A549 (cell line): Measurements from ENCODE around the gene FREY1. TPM values are rescaled to one million over a fixed set of nuclear protein-coding genes. Genes with fewer than 3 reads are reported as not detected.
A peak's percentile ranks its signal among the peaks of the same experiment; 100 is the strongest.

Source experiments
- ATAC-seq, 2 experiments: fragments of 200-7000 bp in 1 of 2; fragments of >200 bp in 1 of 2; cut with Nextera tagmentation in 1 of 2; cut with Tn5 transposase in 1 of 2; 3 replicates each; pipeline versions ENCODE4 v1.8.0 to v1.9.1; 2018 to 2020; ENCODE audit warnings: mild to moderate bottlenecking in 1 of 2, moderate library complexity in 1 of 2
- CTCF ChIA-PET: fragments of 300-600 bp; sonication (Branson Sonifier 250); formaldehyde crosslinking; extraction: SDS; loops from one replicate; lab custom pipeline; 2021; ENCODE audit warnings: antibody characterized with exemption, inconsistent platforms; lab: Yijun Ruan, JAX
- POLR2A ChIA-PET: fragments of 350-600 bp; formaldehyde crosslinking; extraction: SDS; loops from one replicate; lab custom pipeline; 2021; ENCODE audit warnings: antibody characterized with exemption, inconsistent platforms; lab: Yijun Ruan, JAX
- DNase-seq, 2 experiments: peaks; one replicate each; pipeline versions ENCODE4 v3.0.0 to v3.0.0-alpha.2; 2011 to 2016; ENCODE audit warnings: low read depth in 1 of 2, low spot score in 1 of 2
- FAIRE-seq: peaks from 2 replicates; lab custom pipeline; 2011; peaks lifted over from hg19 to GRCh38; lab: Jason Lieb, UNC
- H3K27ac ChIP-seq, 2 experiments: fragments of >200 bp; sonication (Bioruptor Twin); formaldehyde crosslinking; 3 replicates each; pipeline ENCODE4 v1.5.1; 2016 to 2017
- H3K4me1 ChIP-seq: fragments of >200 bp; sonication (Bioruptor Twin); formaldehyde crosslinking; 3 replicates; pipeline ENCODE4 v1.6.1; 2016
- H3K4me2 ChIP-seq: fragments of >200 bp; sonication (Bioruptor Twin); formaldehyde crosslinking; 3 replicates; pipeline ENCODE4 v1.6.1; 2016
- H3K4me3 ChIP-seq: fragments of >200 bp; sonication (Bioruptor Twin); formaldehyde crosslinking; 3 replicates; pipeline ENCODE4 v1.5.1; 2016
- H3K9me3 ChIP-seq: fragments of >200 bp; sonication (Bioruptor Twin); formaldehyde crosslinking; 3 replicates; pipeline ENCODE4 v1.6.1; 2016
- BHLHE40 ChIP-seq: IDR thresholded peaks from 2 replicates; pipeline ENCODE4 v1.6.1; 2012; ENCODE audit warnings: low read depth, low read length, inconsistent platforms
- CEBPB ChIP-seq, 2 experiments: fragments of >200 bp in 1 of 2; sonication (Bioruptor Twin) in 1 of 2; formaldehyde crosslinking in 1 of 2; IDR thresholded peaks; 2 replicates each; pipeline ENCODE4 v1.6.1; 2012 to 2016
- CHD2 ChIP-seq: fragments of 150-350 bp; IDR thresholded peaks from 2 replicates; pipeline ENCODE4 v1.6.1; 2014; ENCODE audit warnings: low read length; ENCODE audit not compliant: partially characterized antibody
- EHF ChIP-seq: fragments of 250-450 bp; sonication (Bioruptor Pico); IDR thresholded peaks from 2 replicates; pipeline ENCODE4 v1.5.0; 2020; ENCODE audit warnings: mild to moderate bottlenecking
- EP300 ChIP-seq, 2 experiments: fragments of >200 bp; sonication (Bioruptor Twin); formaldehyde crosslinking; IDR thresholded peaks; 2 replicates in 1 of 2; 3 replicates in 1 of 2; pipeline ENCODE4 v1.6.1; 2016 to 2017
- FOSB ChIP-seq: fragments of 250-450 bp; sonication (Bioruptor Pico); IDR thresholded peaks from 2 replicates; pipeline ENCODE4 v1.5.0; 2020; ENCODE audit warnings: mild to moderate bottlenecking, moderate library complexity
- FOSL2 ChIP-seq, 2 experiments: fragments of 450-650 bp in 1 of 2; fragments of >200 bp in 1 of 2; sonication (Bioruptor Twin) in 1 of 2; formaldehyde crosslinking; IDR thresholded peaks; 2 replicates each; pipeline versions ENCODE4 v1.5.0 to v1.6.1; 2016 to 2020; ENCODE audit warnings: mild to moderate bottlenecking in 1 of 2, moderate library complexity in 1 of 2
- HDAC2 ChIP-seq: fragments of 200-600 bp; sonication (generic); IDR thresholded peaks from 2 replicates; pipeline ENCODE4 v1.6.1; 2016
- HEYL ChIP-seq: fragments of 250-450 bp; sonication (Bioruptor Pico); IDR thresholded peaks from 2 replicates; pipeline ENCODE4 v1.8.0; 2021; ENCODE audit warnings: mild to moderate bottlenecking, moderate library complexity
- KDM5A ChIP-seq: fragments of 200-600 bp; sonication (generic); IDR thresholded peaks from 2 replicates; pipeline ENCODE4 v1.6.1; 2016; ENCODE audit warnings: antibody characterized with exemption, mild to moderate bottlenecking
- POLR2A ChIP-seq: IDR thresholded peaks from 2 replicates; pipeline ENCODE4 v1.6.1; 2012; ENCODE audit warnings: mild to moderate bottlenecking, low read length
- POLR2AphosphoS2 ChIP-seq: conservative IDR thresholded peaks from 2 replicates; pipeline ENCODE4 v1.6.1; 2012; ENCODE audit warnings: low read length, improper control_type of control experiment, inconsistent platforms
- RAD21 ChIP-seq, 2 experiments: fragments of >200 bp in 1 of 2; sonication (Bioruptor Twin) in 1 of 2; formaldehyde crosslinking in 1 of 2; IDR thresholded peaks in 1 of 2; conservative IDR thresholded peaks in 1 of 2; 2 replicates in 1 of 2; 3 replicates in 1 of 2; pipeline ENCODE4 v1.6.1; 2012 to 2018; ENCODE audit warnings: inconsistent platforms in 1 of 2
- RFX5 ChIP-seq: fragments of 450-650 bp; IDR thresholded peaks from 2 replicates; pipeline ENCODE4 v1.7.1; 2014; ENCODE audit warnings: antibody characterized with exemption, mild to moderate bottlenecking, moderate library complexity
- TP53 ChIP-seq: fragments of 250-450 bp; sonication (Bioruptor Pico); IDR thresholded peaks from 2 replicates; pipeline ENCODE4 v1.5.0; 2021; ENCODE audit warnings: mild to moderate bottlenecking, moderate library complexity
- ZC3H11A ChIP-seq: fragments of 450-650 bp; IDR thresholded peaks from 2 replicates; pipeline ENCODE4 v1.6.1; 2014; ENCODE audit warnings: antibody characterized with exemption, mild to moderate bottlenecking
- ZNF302 ChIP-seq: fragments of 250-450 bp; sonication (Bioruptor Pico); IDR thresholded peaks from 2 replicates; pipeline ENCODE4 v1.9.0; 2021; ENCODE audit warnings: inconsistent platforms, mild to moderate bottlenecking, moderate library complexity
- ZSCAN20 ChIP-seq: fragments of 250-450 bp; sonication (Bioruptor Pico); IDR thresholded peaks from 2 replicates; pipeline ENCODE4 v1.8.0; 2022; ENCODE audit warnings: mild to moderate bottlenecking, moderate library complexity
- WGBS: methylation state at CpG from one replicate; pipeline ENCODE4 v1.1.6; 2017; ENCODE audit errors: missing lambda C conversion rate; 5-methylcytosine and 5-hydroxymethylcytosine counted together
- polyA plus RNA-seq, 4 experiments: library from polyadenylated mRNA; depleted of rRNA in 3 of 4; stranded (reverse); fragments of >200 nt; fragmentation: RNase III in 1 of 4; extraction: RNeasy Plus Mini Kit Qiagen cat#74134 plus additional on column Dnase treatment in 1 of 4; gene quantifications; 2 replicates in 3 of 4; 3 replicates in 1 of 4; pipeline ENCODE4 v1.2.3, GENCODE V29; 2011 to 2017
- TF ChIP-seq, protein P1 (sequence below): fragments of 450-650 bp; IDR thresholded peaks from 2 replicates; pipeline ENCODE4 v1.6.1; 2014; ENCODE audit warnings: antibody characterized with exemption
- TF ChIP-seq, protein P2 (sequence below): fragments of 200-600 bp; sonication (generic); IDR thresholded peaks from 2 replicates; pipeline ENCODE4 v1.6.1; 2016; ENCODE audit warnings: antibody characterized with exemption, mild to moderate bottlenecking, moderate library complexity
- TF ChIP-seq, protein P3 (sequence below): IDR thresholded peaks from 2 replicates; pipeline ENCODE4 v1.6.1; 2012
- TF ChIP-seq, protein P4 (sequence below): fragments of >200 bp; sonication (Bioruptor Twin); formaldehyde crosslinking; IDR thresholded peaks from 2 replicates; pipeline ENCODE4 v1.6.1; 2016

The FREY1 gene
- polyA plus RNA-seq, 2 of the 4 experiments (the other 2 are of a cell fraction), result 0.17 to 0.21 TPM

DNA sequence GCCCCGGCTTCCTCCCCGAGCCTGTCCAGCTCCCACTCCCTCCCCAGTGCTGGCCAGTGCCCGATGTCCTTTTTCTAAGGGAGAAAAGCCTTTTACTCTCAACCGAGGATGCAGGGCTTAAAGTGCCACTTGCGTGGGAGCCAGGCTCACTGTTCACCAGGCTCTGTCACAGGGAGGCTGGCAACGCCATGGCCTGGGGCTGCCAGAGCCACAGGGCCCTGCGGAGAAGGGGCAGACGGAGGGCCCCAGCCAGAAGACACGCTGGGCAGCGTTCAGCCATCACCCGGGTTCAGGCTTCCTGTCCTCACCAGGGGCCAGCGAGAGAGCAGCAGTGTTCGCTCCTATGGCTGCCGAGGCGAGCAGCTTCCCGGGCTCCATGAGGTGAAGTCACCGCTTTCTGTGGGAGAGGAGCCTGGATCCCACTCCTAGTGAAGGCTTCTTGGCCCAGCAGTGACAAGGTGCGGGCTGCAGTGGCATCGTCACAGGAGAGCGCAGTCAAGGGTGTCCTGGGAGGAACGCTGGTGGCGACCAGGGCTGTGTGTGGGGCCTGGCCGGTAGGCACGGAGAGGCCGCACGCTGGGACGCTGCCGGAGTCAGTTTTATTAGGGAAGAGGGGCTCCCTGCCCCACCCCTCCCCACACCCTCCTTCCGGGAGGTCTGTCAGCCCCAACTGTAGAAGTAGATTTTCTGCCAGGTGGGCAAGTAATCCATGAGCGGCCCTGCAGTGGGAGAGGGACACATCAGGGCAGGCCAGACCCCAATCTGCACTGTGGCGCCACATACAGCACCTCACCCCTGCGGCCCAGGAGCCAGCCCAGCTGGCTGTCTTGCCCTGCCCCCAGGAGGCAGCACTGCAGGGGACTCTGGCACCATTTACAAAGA is 2.8 kb upstream of the FREY1 start:
- FAIRE-seq (no peak), ATAC-seq (no peak), DNase-seq (no peak)
- no peak overlapping the region for H3K4me2 ChIP-seq
- no peak for TF ChIP-seq POLR2AphosphoS2
- TF ChIP-seq, protein P1, sequence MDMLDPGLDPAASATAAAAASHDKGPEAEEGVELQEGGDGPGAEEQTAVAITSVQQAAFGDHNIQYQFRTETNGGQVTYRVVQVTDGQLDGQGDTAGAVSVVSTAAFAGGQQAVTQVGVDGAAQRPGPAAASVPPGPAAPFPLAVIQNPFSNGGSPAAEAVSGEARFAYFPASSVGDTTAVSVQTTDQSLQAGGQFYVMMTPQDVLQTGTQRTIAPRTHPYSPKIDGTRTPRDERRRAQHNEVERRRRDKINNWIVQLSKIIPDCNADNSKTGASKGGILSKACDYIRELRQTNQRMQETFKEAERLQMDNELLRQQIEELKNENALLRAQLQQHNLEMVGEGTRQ, result no peak
- no peak for TF ChIP-seq ZNF302 (CRISPR knock-in tag)
- no peak for TF ChIP-seq RFX5
- TF ChIP-seq, protein P2, sequence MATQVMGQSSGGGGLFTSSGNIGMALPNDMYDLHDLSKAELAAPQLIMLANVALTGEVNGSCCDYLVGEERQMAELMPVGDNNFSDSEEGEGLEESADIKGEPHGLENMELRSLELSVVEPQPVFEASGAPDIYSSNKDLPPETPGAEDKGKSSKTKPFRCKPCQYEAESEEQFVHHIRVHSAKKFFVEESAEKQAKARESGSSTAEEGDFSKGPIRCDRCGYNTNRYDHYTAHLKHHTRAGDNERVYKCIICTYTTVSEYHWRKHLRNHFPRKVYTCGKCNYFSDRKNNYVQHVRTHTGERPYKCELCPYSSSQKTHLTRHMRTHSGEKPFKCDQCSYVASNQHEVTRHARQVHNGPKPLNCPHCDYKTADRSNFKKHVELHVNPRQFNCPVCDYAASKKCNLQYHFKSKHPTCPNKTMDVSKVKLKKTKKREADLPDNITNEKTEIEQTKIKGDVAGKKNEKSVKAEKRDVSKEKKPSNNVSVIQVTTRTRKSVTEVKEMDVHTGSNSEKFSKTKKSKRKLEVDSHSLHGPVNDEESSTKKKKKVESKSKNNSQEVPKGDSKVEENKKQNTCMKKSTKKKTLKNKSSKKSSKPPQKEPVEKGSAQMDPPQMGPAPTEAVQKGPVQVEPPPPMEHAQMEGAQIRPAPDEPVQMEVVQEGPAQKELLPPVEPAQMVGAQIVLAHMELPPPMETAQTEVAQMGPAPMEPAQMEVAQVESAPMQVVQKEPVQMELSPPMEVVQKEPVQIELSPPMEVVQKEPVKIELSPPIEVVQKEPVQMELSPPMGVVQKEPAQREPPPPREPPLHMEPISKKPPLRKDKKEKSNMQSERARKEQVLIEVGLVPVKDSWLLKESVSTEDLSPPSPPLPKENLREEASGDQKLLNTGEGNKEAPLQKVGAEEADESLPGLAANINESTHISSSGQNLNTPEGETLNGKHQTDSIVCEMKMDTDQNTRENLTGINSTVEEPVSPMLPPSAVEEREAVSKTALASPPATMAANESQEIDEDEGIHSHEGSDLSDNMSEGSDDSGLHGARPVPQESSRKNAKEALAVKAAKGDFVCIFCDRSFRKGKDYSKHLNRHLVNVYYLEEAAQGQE, result no peak
- no peak for TF ChIP-seq FOSB
- no peak for TF ChIP-seq EP300 (IDR thresholded peaks at IDR 0.05)
- H3K9me3 ChIP-seq, result no peaks in the 10 kb centered on the region
- POLR2A ChIA-PET, result interaction anchor here (1.0 to 2.3 kb wide), 2 partner anchors 8 to 11 kb away, joined by 3 to 9 read pairs; partner anchors contain the start of gene PEX16
- H3K4me3 ChIP-seq, result no peak overlapping the region
- no peak overlapping the region for H3K27ac ChIP-seq
- H3K4me1 ChIP-seq, result no peaks in the 10 kb centered on the region
- 86% methylated on average over 25 of the region's 32 CpGs for WGBS
- CTCF ChIA-PET, result interaction anchor here (0.9 to 2.0 kb wide), 2 partner anchors 10 to 37 kb away, joined by 3 to 8 read pairs; no protein-coding TSS in a partner anchor

DNA sequence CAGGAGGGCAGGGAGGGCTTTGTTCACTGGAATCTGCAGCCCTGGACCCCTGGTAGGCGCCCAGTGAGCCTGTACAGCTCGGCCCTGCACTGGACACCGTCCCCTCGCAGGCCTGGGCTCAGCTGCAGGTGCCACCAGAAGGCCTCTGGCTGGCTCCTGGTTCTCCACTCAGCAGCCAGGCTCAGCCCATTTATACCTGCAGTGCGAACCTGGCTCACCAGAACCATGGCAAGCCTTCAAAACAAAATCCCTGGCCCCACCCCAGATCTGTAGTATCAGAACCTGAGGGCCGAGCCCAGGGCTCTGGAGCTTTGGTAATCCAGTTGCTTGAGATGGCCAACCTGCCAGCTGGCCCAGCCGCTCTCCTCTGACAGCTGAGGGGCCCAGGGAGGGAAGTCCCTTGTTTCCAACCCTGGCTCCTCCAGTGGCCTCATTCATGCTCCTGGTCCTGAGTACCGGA is 870 bp upstream of the FREY1 start:
- DNase-seq, result no peak
- ATAC-seq, result peak; percentile 7 to 17; a peak in 3 of 6 replicates
- FAIRE-seq, result no peak
- 91% methylated on average over 5 of the region's 8 CpGs for WGBS
- Histone ChIP-seq H3K4me3 (no peak overlapping the region), H3K4me2 (no peak overlapping the region), H3K27ac (no peak overlapping the region), H3K9me3 (no peaks in the 10 kb centered on the region), H3K4me1 (no peaks in the 10 kb centered on the region)
- CTCF ChIA-PET, result interaction anchor here (2.0 kb wide), 1 partner anchor 36 kb away, joined by 8 read pairs; no protein-coding TSS in a partner anchor
- POLR2A ChIA-PET, result interaction anchor here (2.3 kb wide), 1 partner anchor 10 kb away, joined by 9 read pairs; the partner anchor contains the start of gene PEX16
- TF ChIP-seq POLR2A (no peak), EHF (CRISPR knock-in tag) (no peak), CHD2 (no peak), TP53 (CRISPR knock-in tag) (no peak), FOSL2 (IDR thresholded peaks at IDR 0.05) (no peak), FOSL2 (CRISPR knock-in tag; IDR thresholded peaks at IDR 0.05) (no peak), CEBPB (IDR thresholded peaks at IDR 0.05) (no peak), BHLHE40 (no peak), HEYL (CRISPR knock-in tag) (no peak), ZSCAN20 (CRISPR knock-in tag) (no peak), KDM5A (no peak), HDAC2 (no peak), ZC3H11A (no peak), RAD21 (conservative IDR thresholded peaks at IDR 0.05 in 1 of 2, IDR thresholded peaks at IDR 0.05 in 1 of 2) (no peak)
- TF ChIP-seq, protein P3, sequence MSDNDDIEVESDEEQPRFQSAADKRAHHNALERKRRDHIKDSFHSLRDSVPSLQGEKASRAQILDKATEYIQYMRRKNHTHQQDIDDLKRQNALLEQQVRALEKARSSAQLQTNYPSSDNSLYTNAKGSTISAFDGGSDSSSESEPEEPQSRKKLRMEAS, result no peak
- TF ChIP-seq, protein P4, sequence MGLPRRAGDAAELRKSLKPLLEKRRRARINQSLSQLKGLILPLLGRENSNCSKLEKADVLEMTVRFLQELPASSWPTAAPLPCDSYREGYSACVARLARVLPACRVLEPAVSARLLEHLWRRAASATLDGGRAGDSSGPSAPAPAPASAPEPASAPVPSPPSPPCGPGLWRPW, result no peak
